ENCODE data around the gene SLC12A2.

DNA sequence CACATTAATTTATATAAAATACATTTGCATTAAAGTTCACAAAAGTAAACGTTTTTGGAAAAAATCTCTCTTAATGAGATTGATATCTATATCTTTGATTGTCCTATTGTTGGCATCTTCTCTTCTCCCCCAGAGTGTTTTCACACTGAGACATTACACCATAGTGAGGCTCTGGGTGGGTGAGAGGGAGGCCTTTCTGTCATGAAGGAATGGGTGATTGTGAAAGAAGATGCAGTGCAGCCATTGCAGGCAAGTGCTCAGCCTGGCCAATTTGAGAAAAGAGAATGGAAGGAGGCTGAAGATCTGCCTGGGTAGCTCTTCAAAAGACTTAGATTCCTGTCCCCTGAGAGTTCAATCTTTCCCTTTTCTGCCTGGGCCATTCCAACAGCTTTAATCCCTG lies 140.8 kb downstream of the SLC12A2 start:
- TF ChIP-seq CTCF (IDR thresholded peaks at IDR 0.05) (no peak), EZH2 (IDR thresholded peaks at IDR 0.05) (no peak), EZH2phosphoT487 (IDR thresholded peaks at IDR 0.05) (no peak)

Measured in neural progenitor cell (in vitro differentiated cells).